RWPE2 (cell line): ENCODE results near the gene COL21A1.
"Not testable (repeated sequence)": the region's sequence is repeated elsewhere in the genome, so short reads cannot be mapped to it uniquely, and the experiment has no call there.

ENCODE experiments used
- ATAC-seq: fragments of 200-7000 bp; cut with Tn5 transposase; 3 replicates; pipeline ENCODE4 v1.9.1; 2021; ENCODE audit warnings: low read depth
- DNase-seq: peaks from one replicate; pipeline ENCODE4 v3.0.0-alpha.2; 2020; ENCODE audit warnings: low spot score
- H3K27ac ChIP-seq: fragments of 450-650 bp; 2 replicates; pipeline ENCODE4 v1.5.1; 2017; ENCODE audit warnings: mild to moderate bottlenecking; ENCODE audit not compliant: poor library complexity, severe bottlenecking
- H3K27me3 ChIP-seq: fragments of 250-450 bp; sonication (Bioruptor Pico); 2 replicates; pipeline ENCODE4 v1.5.1; 2021; ENCODE audit warnings: mild to moderate bottlenecking, moderate library complexity; ENCODE audit not compliant: insufficient read depth, poor library complexity, severe bottlenecking
- H3K36me3 ChIP-seq: fragments of 250-450 bp; sonication (Bioruptor Pico); 2 replicates; pipeline ENCODE4 v1.5.1; 2020; ENCODE audit warnings: low read depth, mild to moderate bottlenecking, moderate library complexity
- H3K4me1 ChIP-seq: fragments of 250-450 bp; sonication (Bioruptor Pico); 2 replicates; pipeline ENCODE4 v1.5.1; 2021; ENCODE audit warnings: mild to moderate bottlenecking, moderate library complexity; ENCODE audit not compliant: insufficient read depth, poor library complexity, severe bottlenecking
- H3K4me3 ChIP-seq: fragments of 250-450 bp; sonication (Bioruptor Pico); 2 replicates; pipeline ENCODE4 v1.5.1; 2021; ENCODE audit warnings: mild to moderate bottlenecking, moderate library complexity; ENCODE audit not compliant: severe bottlenecking
- H3K9me3 ChIP-seq: fragments of 250-450 bp; sonication (Bioruptor Pico); 2 replicates; pipeline ENCODE4 v1.5.1; 2021; ENCODE audit warnings: mild to moderate bottlenecking, moderate library complexity; ENCODE audit not compliant: severe bottlenecking
- TF ChIP-seq, protein P1 (sequence below): fragments of 450-650 bp; IDR thresholded peaks from one replicate; pipeline ENCODE4 v1.5.1; 2017; ENCODE audit warnings: mild to moderate bottlenecking, moderate library complexity; ENCODE audit not compliant: poor library complexity, severe bottlenecking

Gene COL21A1

DNA sequence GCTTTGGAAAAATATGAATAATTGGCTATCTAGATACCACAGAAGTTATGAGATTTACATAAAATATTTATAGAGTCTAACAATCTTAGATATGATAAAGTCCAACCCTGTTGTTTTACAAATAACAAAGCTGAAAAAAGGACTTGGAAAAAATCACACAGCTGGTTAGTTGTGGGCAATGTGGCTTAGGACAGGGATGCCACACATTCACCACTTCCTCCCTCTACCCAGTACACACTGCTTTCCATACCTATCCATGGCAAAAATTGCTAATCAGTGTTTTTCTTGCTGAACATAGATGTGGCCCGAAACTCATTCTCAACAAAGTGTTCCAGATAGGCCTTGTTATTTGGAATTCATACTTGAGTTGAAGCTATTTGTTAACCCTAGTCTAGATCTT is 224.7 kb downstream of the COL21A1 start:
- DNase-seq = no peak
- TF ChIP-seq, protein P1, sequence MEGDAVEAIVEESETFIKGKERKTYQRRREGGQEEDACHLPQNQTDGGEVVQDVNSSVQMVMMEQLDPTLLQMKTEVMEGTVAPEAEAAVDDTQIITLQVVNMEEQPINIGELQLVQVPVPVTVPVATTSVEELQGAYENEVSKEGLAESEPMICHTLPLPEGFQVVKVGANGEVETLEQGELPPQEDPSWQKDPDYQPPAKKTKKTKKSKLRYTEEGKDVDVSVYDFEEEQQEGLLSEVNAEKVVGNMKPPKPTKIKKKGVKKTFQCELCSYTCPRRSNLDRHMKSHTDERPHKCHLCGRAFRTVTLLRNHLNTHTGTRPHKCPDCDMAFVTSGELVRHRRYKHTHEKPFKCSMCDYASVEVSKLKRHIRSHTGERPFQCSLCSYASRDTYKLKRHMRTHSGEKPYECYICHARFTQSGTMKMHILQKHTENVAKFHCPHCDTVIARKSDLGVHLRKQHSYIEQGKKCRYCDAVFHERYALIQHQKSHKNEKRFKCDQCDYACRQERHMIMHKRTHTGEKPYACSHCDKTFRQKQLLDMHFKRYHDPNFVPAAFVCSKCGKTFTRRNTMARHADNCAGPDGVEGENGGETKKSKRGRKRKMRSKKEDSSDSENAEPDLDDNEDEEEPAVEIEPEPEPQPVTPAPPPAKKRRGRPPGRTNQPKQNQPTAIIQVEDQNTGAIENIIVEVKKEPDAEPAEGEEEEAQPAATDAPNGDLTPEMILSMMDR = no peak
- Histone ChIP-seq H3K4me1 (peaks cover 7% of the 10 kb centered on the region), H3K27ac (no peak overlapping the region), H3K9me3 (no peaks in the 10 kb centered on the region), H3K27me3 (no peaks in the 10 kb centered on the region), H3K4me3 (no peak overlapping the region), H3K36me3 (no peaks in the 10 kb centered on the region)
- ATAC-seq = no peak

DNA sequence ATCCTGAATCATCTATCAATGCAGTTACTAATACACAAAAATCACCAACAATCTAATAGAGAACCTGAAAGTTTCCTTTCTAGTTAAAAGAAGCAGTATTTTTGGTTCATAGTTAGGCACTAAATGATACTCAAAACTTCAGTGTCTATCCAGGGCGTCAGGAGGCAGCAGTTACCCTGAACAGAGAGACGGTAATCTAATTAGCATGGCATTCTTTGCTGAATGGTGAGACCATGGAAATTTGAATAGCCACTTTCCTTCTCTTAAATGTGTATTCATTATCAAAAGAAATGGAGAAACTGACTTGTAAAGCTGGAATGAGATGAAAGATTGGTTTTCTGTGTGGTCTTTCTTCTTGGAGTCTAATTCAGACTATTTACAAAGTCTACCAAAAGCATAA is 225.4 kb downstream of the COL21A1 start:
- no peaks in the 10 kb centered on the region for H3K9me3 ChIP-seq
- H3K4me3 ChIP-seq = no peak overlapping the region
- peaks cover 7% of the 10 kb centered on the region for H3K4me1 ChIP-seq
- TF ChIP-seq, protein P1 = no peak
- no peaks in the 10 kb centered on the region for H3K36me3 ChIP-seq
- no peak for ATAC-seq
- no peak overlapping the region for H3K27ac ChIP-seq
- no peaks in the 10 kb centered on the region for H3K27me3 ChIP-seq
- no peak for DNase-seq

DNA sequence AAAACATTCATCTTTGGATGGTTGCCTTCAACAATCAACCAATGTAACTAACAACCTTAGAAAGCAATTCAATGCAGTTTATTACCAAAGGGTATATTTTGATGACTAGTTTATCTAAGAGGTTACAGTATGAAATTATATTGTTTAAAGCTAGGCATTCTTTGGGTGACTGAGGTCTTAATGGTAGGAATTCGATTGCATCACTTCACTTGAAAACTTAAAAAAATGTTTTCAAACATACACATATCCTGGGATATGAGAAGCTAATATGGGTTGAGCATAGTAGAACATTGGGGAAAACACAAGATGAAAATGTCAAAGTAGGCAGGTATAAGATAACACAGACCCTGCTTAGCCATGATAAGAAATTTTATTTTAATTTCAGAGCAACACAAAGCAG is 227.4 kb downstream of the COL21A1 start:
- DNase-seq (no peak), ATAC-seq (no peak)
- no peaks in the 10 kb centered on the region for H3K9me3 ChIP-seq
- TF ChIP-seq, protein P1 = no peak
- H3K27ac ChIP-seq = no peak overlapping the region
- no peaks in the 10 kb centered on the region for H3K36me3 ChIP-seq
- peaks cover under 1% of the 10 kb centered on the region for H3K4me1 ChIP-seq
- no peak overlapping the region for H3K4me3 ChIP-seq
- no peaks in the 10 kb centered on the region for H3K27me3 ChIP-seq

DNA sequence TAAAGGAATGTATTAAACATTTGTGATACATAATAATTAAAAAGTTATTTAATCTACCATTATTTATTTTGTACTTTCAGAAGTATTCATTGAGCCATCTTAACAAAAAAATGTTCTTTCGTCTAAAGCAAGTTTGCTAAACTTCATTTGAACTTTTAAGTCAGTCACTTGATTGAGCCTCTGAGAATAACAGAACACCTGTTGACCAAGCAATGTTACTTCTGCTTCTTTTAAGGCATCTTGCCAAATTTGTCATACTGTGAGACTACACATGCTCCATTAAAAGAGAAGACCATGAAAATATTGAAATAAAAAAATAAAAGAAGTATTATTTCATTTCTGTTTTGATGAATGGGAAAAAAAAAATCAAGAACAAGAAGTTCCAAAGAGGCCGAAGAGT is 230.2 kb downstream of the COL21A1 start:
- no peak overlapping the region for H3K4me3 ChIP-seq
- DNase-seq (no peak), ATAC-seq (no peak)
- TF ChIP-seq, protein P1 = no peak
- no peaks in the 10 kb centered on the region for H3K4me1 ChIP-seq
- H3K27ac ChIP-seq = no peak overlapping the region
- H3K9me3 ChIP-seq = no peaks in the 10 kb centered on the region
- no peaks in the 10 kb centered on the region for H3K27me3 ChIP-seq
- H3K36me3 ChIP-seq = no peaks in the 10 kb centered on the region

DNA sequence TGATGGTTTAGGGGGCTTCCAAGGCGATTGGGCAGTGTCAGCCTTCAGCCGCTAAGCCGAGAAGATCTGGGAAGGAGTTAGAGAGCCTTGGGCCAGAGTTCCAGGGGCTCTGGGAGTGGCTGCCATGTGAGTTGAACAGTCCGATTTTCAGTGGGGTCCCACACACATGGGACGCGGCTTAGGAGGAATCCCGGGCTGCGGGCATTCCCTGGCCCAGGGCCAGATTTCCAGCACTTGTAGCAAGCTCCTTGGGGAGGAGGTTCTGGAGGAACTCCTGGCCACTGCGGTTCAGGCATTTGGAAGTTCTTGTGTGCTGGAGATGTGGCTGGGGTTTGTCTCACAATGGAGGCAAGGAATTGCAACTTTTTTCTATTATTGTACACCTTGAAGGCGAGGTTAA is 233.3 kb downstream of the COL21A1 start:
- not testable (repeated sequence) for H3K27ac ChIP-seq, H3K4me3 ChIP-seq

More for the DNA sequence above, 233.3 kb downstream of the COL21A1 start:
- not testable (repeated sequence) for H3K4me1 ChIP-seq, DNase-seq, H3K36me3 ChIP-seq, H3K9me3 ChIP-seq, ATAC-seq, H3K27me3 ChIP-seq
